Camera-type eye (tissue), 1 donor: ENCODE data around the gene GDPD4. TPM values are rescaled to one million over a fixed set of nuclear protein-coding genes. Genes with fewer than 3 reads are reported as not detected.

Experiments used
- total RNA-seq: library from RNA; depleted of rRNA; stranded (reverse); fragments of >200 nt; gene quantifications from one replicate; pipeline ENCODE4 v1.2.3, GENCODE V29; 2014

GDPD4 gene
- not detected for total RNA-seq

GRCh38 chr11:77301510-77301909, at the start of gene GDPD4:
Gene GDPD4, minus strand, starts transcription at chr11:77301686. Its CDS starts 16,549 bp downstream, at chr11:77285137.

Other genes with a start within 250 kb of the GDPD4 start
- gene CAPN5, start 234.7 kb downstream of the GDPD4 start, total RNA-seq, result 13.4 TPM
- gene OMP, start 198.8 kb downstream of the GDPD4 start, total RNA-seq, result not detected
- gene MYO7A, start 173.4 kb downstream of the GDPD4 start, total RNA-seq, result 51.1 TPM
- gene PAK1, start 172.4 kb upstream of the GDPD4 start, total RNA-seq, result 99.8 TPM